CD4-positive, alpha-beta T cell treated with Interleukin-2 at 100 ng/mL for 4 hours (primary cell): ENCODE measurements around the gene NHLRC1.
A peak's percentile ranks its signal among the peaks of the same experiment; 100 is the strongest.
"Not testable (repeated sequence)": the region's sequence is repeated elsewhere in the genome, so short reads cannot be mapped to it uniquely, and the experiment has no call there.

Experiments
- DNase-seq: peaks from one replicate; pipeline ENCODE4 v3.0.0-alpha.2; 2020; ENCODE audit warnings: low spot score

Gene NHLRC1

GRCh38 chr6:18122128-18123093 is at the start of gene NHLRC1:
TSS of gene NHLRC1 (minus strand) at chr6:18122677. CDS start at chr6:18122606, 71 bp downstream.
- DNase-seq = peak; percentile 69

GRCh38 chr6:18171871-18172270 is 49.4 kb upstream of the NHLRC1 start:
- no peak for DNase-seq

GRCh38 chr6:18168264-18168663 is 45.8 kb upstream of the NHLRC1 start:
- no peak for DNase-seq

- DNase-seq = no peak
Observed at GRCh38 chr6:18166312-18167036, 44.0 kb upstream of the NHLRC1 start.

- DNase-seq = no peak
Observed at GRCh38 chr6:18165751-18166150, 43.3 kb upstream of the NHLRC1 start.

- DNase-seq = no peak
Observed at GRCh38 chr6:18162401-18162800, 39.9 kb upstream of the NHLRC1 start.

GRCh38 chr6:18161431-18161830 is 39.0 kb upstream of the NHLRC1 start:
- no peak for DNase-seq

GRCh38 chr6:18160911-18161310 is 38.4 kb upstream of the NHLRC1 start:
- DNase-seq = no peak

- DNase-seq = peak; percentile 47
Observed at GRCh38 chr6:18155864-18156421, 33.5 kb upstream of the NHLRC1 start.

- DNase-seq = peak; percentile 99
Observed at GRCh38 chr6:18155150-18155863, 32.8 kb upstream of the NHLRC1 start, which contains the start of gene KDM1B. TSS of gene KDM1B (plus strand) at chr6:18155422. CDS start at chr6:18159896, 4,474 bp downstream.

- DNase-seq = no peak
Observed at GRCh38 chr6:18154507-18155149, 32.2 kb upstream of the NHLRC1 start, which contains the start of gene TPMT. TSS of gene TPMT (minus strand) at chr6:18155077. CDS start at chr6:18149127, 5,950 bp downstream.

GRCh38 chr6:18153311-18153703 is 30.8 kb upstream of the NHLRC1 start:
- DNase-seq = no peak

- DNase-seq = no peak
Observed at GRCh38 chr6:18151801-18152200, 29.3 kb upstream of the NHLRC1 start.

- DNase-seq = not testable (repeated sequence)
Observed at GRCh38 chr6:18151391-18151790, 28.9 kb upstream of the NHLRC1 start.

GRCh38 chr6:18148304-18149025 is 26.0 kb upstream of the NHLRC1 start:
- no peak for DNase-seq

- no peak for DNase-seq
Observed at GRCh38 chr6:18147616-18148015, 25.1 kb upstream of the NHLRC1 start.

GRCh38 chr6:18147160-18147559 is 24.7 kb upstream of the NHLRC1 start:
- DNase-seq = no peak

GRCh38 chr6:18142591-18142861 is 20.0 kb upstream of the NHLRC1 start:
- DNase-seq = no peak

GRCh38 chr6:18141805-18142590 is 19.5 kb upstream of the NHLRC1 start:
- DNase-seq = no peak
